GM12874 (cell line): ENCODE results near the gene PRIMA1.

Experiments
- TF ChIP-seq, protein P1 (sequence below): IDR thresholded peaks from 2 replicates; pipeline ENCODE4 v1.5.1; 2011; ENCODE audit warnings: low read depth, mild to moderate bottlenecking, control low read depth, low read length, moderate library complexity; ENCODE audit not compliant: insufficient read depth

Gene PRIMA1

DNA sequence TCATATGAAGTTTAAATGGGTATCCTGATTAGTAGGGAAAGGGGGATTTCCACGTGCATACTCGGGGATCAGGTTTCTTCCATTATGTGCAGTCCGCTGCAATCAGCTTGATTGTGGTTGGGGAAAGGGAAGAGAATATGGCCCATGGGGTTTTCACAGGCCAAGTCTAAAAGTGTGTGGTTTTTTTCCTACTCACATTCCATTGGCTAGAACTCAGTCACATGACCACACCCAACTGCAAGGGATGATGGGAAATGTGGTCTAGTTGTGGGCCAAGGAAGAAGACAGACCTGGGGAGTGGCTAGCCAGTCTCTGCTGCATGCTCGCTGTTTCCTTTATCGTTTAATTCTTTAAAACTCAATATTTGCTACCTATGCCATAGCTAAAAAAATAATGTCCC is 105.1 kb downstream of the PRIMA1 start:
- TF ChIP-seq, protein P1, sequence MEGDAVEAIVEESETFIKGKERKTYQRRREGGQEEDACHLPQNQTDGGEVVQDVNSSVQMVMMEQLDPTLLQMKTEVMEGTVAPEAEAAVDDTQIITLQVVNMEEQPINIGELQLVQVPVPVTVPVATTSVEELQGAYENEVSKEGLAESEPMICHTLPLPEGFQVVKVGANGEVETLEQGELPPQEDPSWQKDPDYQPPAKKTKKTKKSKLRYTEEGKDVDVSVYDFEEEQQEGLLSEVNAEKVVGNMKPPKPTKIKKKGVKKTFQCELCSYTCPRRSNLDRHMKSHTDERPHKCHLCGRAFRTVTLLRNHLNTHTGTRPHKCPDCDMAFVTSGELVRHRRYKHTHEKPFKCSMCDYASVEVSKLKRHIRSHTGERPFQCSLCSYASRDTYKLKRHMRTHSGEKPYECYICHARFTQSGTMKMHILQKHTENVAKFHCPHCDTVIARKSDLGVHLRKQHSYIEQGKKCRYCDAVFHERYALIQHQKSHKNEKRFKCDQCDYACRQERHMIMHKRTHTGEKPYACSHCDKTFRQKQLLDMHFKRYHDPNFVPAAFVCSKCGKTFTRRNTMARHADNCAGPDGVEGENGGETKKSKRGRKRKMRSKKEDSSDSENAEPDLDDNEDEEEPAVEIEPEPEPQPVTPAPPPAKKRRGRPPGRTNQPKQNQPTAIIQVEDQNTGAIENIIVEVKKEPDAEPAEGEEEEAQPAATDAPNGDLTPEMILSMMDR = no peak

DNA sequence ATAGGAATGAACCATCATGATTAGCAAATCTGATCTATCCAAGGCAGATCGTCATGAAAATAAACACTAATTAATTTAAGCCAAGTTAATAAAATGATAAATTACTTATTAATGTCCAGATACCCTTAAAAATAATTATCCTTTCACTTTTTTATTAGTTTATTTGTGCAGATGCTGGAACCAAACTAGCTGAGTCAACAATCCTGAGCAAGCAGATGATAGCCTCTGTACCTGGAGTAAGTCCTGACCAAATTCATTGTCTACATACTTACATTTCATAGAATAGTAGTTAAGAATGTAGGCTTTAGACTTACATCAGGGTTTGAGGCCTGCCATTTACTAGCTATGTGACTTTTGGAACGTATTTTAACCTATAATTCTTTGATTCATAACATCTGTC is 105.8 kb downstream of the PRIMA1 start:
- TF ChIP-seq, protein P1 = no peak

DNA sequence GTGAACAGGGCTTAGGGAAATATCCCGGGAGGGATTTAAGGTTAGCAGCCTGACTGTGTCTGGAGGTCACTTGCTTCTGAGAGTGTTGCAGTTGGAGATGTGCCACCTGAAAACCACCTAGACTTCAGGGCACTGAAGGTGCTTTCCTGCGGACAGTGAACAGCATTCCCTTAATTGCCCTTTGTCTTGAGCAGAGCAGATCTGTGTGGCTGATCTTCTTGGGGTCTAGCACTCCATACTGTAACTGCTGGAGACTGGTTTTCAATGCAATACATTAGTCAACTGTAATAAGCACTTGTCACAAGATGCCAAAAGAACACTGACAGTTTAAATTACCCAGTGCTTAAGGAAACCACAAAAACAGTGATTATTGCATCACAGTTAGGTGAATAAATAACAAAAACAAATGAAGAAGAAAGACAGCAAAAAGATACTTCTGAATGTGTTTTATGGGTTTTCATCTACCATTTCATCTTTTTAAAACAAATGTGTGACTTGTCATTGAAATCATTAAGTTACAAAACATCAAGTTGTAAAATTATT is 111.8 kb downstream of the PRIMA1 start:
- TF ChIP-seq, protein P1 = no peak

DNA sequence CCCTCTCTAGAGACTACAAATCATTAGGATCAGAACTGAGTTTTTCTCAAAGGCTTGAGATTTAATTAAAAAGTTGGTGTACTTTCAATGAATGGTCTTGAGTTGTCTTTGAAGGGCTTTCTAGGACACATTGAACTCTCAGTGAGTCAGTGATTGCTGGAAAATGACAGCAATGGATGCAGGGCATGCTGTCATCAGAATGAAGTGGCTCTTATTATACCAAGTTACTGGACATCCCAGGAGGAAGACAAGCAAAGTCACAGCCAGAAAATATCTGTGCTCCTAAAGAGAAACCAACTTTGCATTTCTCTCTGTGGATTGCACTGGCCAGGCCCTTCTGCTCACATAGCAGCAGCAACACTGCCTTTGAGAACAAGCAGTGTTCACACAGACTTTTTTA is 112.6 kb downstream of the PRIMA1 start:
- TF ChIP-seq, protein P1 = no peak

DNA sequence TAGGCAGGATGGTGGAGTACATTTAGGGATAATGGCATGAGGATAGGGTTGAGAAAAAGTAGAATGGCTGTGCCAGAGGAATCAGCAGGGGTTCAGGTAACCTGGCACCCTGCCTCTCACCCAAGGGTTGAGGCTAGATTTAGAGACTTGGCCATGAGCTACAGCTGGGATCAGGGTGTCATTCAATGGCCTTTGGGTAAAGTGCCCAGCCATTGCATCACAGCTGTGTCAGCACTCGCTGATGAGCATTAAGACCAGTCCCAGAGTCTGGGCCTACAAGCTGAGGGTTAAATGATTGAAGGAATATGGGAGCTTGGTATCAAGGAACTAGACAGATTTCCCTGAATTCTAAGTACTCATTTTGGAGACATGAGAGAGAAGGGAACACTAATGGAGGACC is 113.9 kb downstream of the PRIMA1 start:
- TF ChIP-seq, protein P1 = no peak

DNA sequence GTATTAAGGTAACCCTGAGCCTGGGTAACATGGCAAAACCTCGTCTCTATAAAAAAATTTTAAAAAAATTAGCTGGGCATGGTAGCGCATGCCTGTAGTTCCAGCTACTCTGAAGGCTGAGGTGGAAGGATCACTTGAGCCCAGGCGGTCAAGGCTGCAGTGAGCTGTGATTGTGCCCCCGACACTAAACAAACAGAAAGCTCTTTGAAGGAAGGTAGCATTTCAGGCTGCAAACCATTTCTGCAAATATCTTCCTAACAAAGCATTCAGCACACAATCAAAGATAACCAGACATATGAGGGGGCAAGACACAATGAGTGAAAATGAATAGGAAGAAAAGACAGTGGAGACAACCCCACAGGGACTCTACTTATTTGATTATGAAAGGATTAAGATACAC is 118.7 kb downstream of the PRIMA1 start:
- TF ChIP-seq, protein P1 = no peak
